HG03442 (cell line): ENCODE results near the gene FDX1.

Source experiments
- ATAC-seq: cut with Tn5 transposase; IDR thresholded peaks from one replicate; pipeline ENCODE4 v1.9.1; 2021; ENCODE audit warnings: mild to moderate bottlenecking, moderate library complexity; ENCODE audit not compliant: unreplicated experiment

FDX1 gene

GRCh38 chr11:110465231-110465630 is 35.5 kb downstream of the FDX1 start:
- no peak for ATAC-seq

GRCh38 chr11:110467556-110467955 is 37.8 kb downstream of the FDX1 start:
- ATAC-seq, result no peak

GRCh38 chr11:110468121-110468520 is 38.4 kb downstream of the FDX1 start:
- ATAC-seq, result no peak

- ATAC-seq, result no peak
These were observed 39.4 kb downstream of the FDX1 start for GRCh38 chr11:110469127-110469526.

- ATAC-seq, result no peak
These were observed 41.0 kb downstream of the FDX1 start for GRCh38 chr11:110470716-110471115.

- ATAC-seq, result no peak
These were observed 41.6 kb downstream of the FDX1 start for GRCh38 chr11:110471371-110471770.

- ATAC-seq, result no peak
These were observed 43.1 kb downstream of the FDX1 start for GRCh38 chr11:110472858-110473257.

GRCh38 chr11:110473706-110474105 is 44.0 kb downstream of the FDX1 start:
- ATAC-seq, result no peak

- ATAC-seq, result no peak
These were observed 44.8 kb downstream of the FDX1 start for GRCh38 chr11:110474578-110474977.

- no peak for ATAC-seq
These were observed 45.9 kb downstream of the FDX1 start for GRCh38 chr11:110475671-110476070.

GRCh38 chr11:110478410-110478809 is 48.7 kb downstream of the FDX1 start:
- ATAC-seq, result no peak

- no peak for ATAC-seq
These were observed 49.7 kb downstream of the FDX1 start for GRCh38 chr11:110479108-110480101.

GRCh38 chr11:110481523-110481922 is 51.8 kb downstream of the FDX1 start:
- ATAC-seq, result no peak

- no peak for ATAC-seq
These were observed 56.4 kb downstream of the FDX1 start for GRCh38 chr11:110486156-110486555.

GRCh38 chr11:110488446-110488845 is 58.7 kb downstream of the FDX1 start:
- ATAC-seq, result no peak

GRCh38 chr11:110490886-110491285 is 61.1 kb downstream of the FDX1 start:
- ATAC-seq, result no peak

GRCh38 chr11:110491577-110492320 is 62.0 kb downstream of the FDX1 start:
- no peak for ATAC-seq

- ATAC-seq, result no peak
These were observed 62.6 kb downstream of the FDX1 start for GRCh38 chr11:110492321-110492685.

GRCh38 chr11:110493346-110493745 is 63.6 kb downstream of the FDX1 start:
- no peak for ATAC-seq

- no peak for ATAC-seq
These were observed 67.7 kb downstream of the FDX1 start for GRCh38 chr11:110497231-110497978.

- ATAC-seq, result no peak
These were observed 71.7 kb downstream of the FDX1 start for GRCh38 chr11:110501428-110501827.
